HG03108 (cell line): ENCODE results near the gene PDZD11.
"Not testable (repeated sequence)": the region's sequence is repeated elsewhere in the genome, so short reads cannot be mapped to it uniquely, and the experiment has no call there.

Experiments used
- ATAC-seq: cut with Tn5 transposase; IDR thresholded peaks from one replicate; pipeline ENCODE4 v1.9.1; 2021; ENCODE audit warnings: moderate library complexity; ENCODE audit not compliant: unreplicated experiment

The PDZD11 gene

GRCh38 chrX:70289793-70290770 is at the start of gene PDZD11, which contains the start of gene KIF4A:
Gene PDZD11, minus strand, starts transcription at chrX:70289927. Its CDS starts 586 bp downstream, at chrX:70289341.
Gene KIF4A, plus strand, starts transcription at chrX:70290104. Its CDS starts 355 bp downstream, at chrX:70290459.
- peak; percentile 97 for ATAC-seq

GRCh38 chrX:70338290-70338689 is 48.6 kb upstream of the PDZD11 start:
- no peak for ATAC-seq

- peak; percentile 100 for ATAC-seq
These were observed 47.0 kb upstream of the PDZD11 start for GRCh38 chrX:70336767-70337166.

- no peak for ATAC-seq
These were observed 42.9 kb upstream of the PDZD11 start for GRCh38 chrX:70332600-70332999.

- no peak for ATAC-seq
These were observed 41.4 kb upstream of the PDZD11 start for GRCh38 chrX:70331161-70331560.

- ATAC-seq = no peak
These were observed 34.6 kb upstream of the PDZD11 start for GRCh38 chrX:70324326-70324725.

GRCh38 chrX:70323628-70324027 is 33.9 kb upstream of the PDZD11 start:
- not testable (repeated sequence) for ATAC-seq

GRCh38 chrX:70322784-70323183 is 33.1 kb upstream of the PDZD11 start:
- ATAC-seq = no peak

GRCh38 chrX:70313503-70313902 is 23.8 kb upstream of the PDZD11 start:
- no peak for ATAC-seq

- no peak for ATAC-seq
These were observed 12.0 kb upstream of the PDZD11 start for GRCh38 chrX:70301716-70302115.

GRCh38 chrX:70293621-70294020 is 3.9 kb upstream of the PDZD11 start:
- ATAC-seq = no peak

GRCh38 chrX:70292788-70293187 is 3.1 kb upstream of the PDZD11 start:
- no peak for ATAC-seq

GRCh38 chrX:70289168-70289792 is 447 bp downstream of the PDZD11 start:
- no peak for ATAC-seq

GRCh38 chrX:70281951-70282350 is 7.8 kb downstream of the PDZD11 start, which contains the start of gene RAB41:
Gene RAB41, plus strand, starts transcription at chrX:70282172. Its CDS starts 46 bp downstream, at chrX:70282218.
- no peak for ATAC-seq

- no peak for ATAC-seq
These were observed 9.2 kb downstream of the PDZD11 start for GRCh38 chrX:70280573-70280972.

- ATAC-seq = no peak
These were observed 10.6 kb downstream of the PDZD11 start for GRCh38 chrX:70279081-70279480.

GRCh38 chrX:70274029-70274428 is 15.7 kb downstream of the PDZD11 start:
- not testable (repeated sequence) for ATAC-seq

GRCh38 chrX:70268034-70268433 is 21.7 kb downstream of the PDZD11 start, which contains the start of gene ARR3:
Gene ARR3, plus strand, starts transcription at chrX:70268334. Its CDS starts 1,052 bp downstream, at chrX:70269386.
- no peak for ATAC-seq

- no peak for ATAC-seq
These were observed 24.9 kb downstream of the PDZD11 start for GRCh38 chrX:70264784-70265183.

GRCh38 chrX:70262952-70263567 is 26.7 kb downstream of the PDZD11 start:
- no peak for ATAC-seq

- ATAC-seq = no peak
These were observed 29.6 kb downstream of the PDZD11 start, which contains the start of gene P2RY4 for GRCh38 chrX:70260104-70260503. Gene P2RY4, minus strand, starts transcription at chrX:70260204. Its CDS starts 580 bp downstream, at chrX:70259624.
